ENCODE data around the gene TGM3. TPM values are rescaled to one million over a fixed set of nuclear protein-coding genes. Genes with fewer than 3 reads are reported as not detected.

Gene TGM3
- total RNA-seq, 2 donors from 2014 or later, result 0.23 to 1.8 TPM

DNA sequence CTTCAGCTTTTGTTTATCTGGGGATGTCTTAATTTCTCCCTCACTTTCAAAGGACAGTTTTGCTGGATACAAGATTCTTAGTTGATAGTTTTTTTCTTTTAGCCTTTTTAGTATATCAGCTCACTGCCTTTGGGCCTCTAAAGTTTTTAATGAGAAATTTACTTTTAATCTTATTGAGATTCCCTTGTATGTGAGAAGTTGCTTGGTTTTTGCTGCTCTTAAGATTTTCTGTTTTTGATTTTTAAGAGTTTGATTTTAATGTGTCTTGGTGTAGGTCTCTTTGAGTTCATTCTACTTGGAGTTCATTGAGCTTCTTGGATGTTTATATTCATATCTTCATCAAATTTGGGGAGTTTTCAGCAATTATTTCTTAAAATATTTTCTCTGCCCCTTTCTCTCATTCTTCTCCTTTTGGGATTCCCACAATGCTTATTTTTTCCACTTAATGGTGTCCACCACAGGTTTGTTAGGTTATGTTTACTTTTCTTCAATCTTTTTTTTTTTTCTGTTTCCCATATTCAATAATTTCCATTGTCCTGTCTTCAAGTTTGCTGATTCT, 65.3 kb downstream of the TGM3 start:
- no peaks in the 10 kb centered on the region for H3K4me1 ChIP-seq (replicated peaks)
- DNase-seq (ENCODE audit: low spot score), result no peak
- TF ChIP-seq, protein P1, sequence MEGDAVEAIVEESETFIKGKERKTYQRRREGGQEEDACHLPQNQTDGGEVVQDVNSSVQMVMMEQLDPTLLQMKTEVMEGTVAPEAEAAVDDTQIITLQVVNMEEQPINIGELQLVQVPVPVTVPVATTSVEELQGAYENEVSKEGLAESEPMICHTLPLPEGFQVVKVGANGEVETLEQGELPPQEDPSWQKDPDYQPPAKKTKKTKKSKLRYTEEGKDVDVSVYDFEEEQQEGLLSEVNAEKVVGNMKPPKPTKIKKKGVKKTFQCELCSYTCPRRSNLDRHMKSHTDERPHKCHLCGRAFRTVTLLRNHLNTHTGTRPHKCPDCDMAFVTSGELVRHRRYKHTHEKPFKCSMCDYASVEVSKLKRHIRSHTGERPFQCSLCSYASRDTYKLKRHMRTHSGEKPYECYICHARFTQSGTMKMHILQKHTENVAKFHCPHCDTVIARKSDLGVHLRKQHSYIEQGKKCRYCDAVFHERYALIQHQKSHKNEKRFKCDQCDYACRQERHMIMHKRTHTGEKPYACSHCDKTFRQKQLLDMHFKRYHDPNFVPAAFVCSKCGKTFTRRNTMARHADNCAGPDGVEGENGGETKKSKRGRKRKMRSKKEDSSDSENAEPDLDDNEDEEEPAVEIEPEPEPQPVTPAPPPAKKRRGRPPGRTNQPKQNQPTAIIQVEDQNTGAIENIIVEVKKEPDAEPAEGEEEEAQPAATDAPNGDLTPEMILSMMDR (IDR thresholded peaks at IDR 0.05), result no peak
- no peak for TF ChIP-seq POLR2AphosphoS5 (IDR thresholded peaks at IDR 0.05)
- no peak for TF ChIP-seq POLR2A (IDR thresholded peaks at IDR 0.05)

DNA sequence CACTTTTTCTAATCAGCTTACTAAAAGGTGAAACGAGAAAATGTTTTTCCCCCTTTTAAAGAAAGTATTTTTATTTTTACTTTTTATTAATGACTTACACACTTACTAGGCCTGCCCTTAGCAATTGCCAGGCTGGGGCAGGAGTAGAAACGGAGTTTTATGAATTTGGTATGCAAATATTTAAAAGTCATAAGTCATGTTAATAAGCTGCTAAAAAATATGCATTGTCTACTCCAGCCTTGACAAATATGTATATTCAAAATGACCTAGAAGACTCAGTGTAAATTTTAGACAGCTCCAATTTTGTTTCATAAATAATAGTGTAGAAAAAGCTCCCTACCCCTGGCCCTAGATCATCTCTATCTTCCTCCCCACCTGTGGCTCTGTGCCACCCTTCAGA, 67.4 kb downstream of the TGM3 start:
- Histone ChIP-seq H3K4me1 (replicated peaks) (no peaks in the 10 kb centered on the region), H3K9me3 (no peaks in the 10 kb centered on the region), H3K4me3 (no peak overlapping the region), H3K27me3 (replicated peaks; ENCODE audit: insufficient read depth) (no peaks in the 10 kb centered on the region), H3K27ac (no peak overlapping the region), H3K36me3 (no peaks in the 10 kb centered on the region)
- intact Hi-C loops (cut with DNase I), result no loop called here
- DNase-seq (ENCODE audit: low spot score), result no peak
- TF ChIP-seq, protein P1 (IDR thresholded peaks at IDR 0.05), result no peak
- TF ChIP-seq POLR2AphosphoS5 (IDR thresholded peaks at IDR 0.05) (no peak), POLR2A (IDR thresholded peaks at IDR 0.05) (no peak)
- WGBS, result 69% methylated on average over 2 of the region's 2 CpGs

More for the DNA sequence above, 65.3 kb downstream of the TGM3 start:
- H3K27me3 ChIP-seq (replicated peaks; ENCODE audit: insufficient read depth), result no peaks in the 10 kb centered on the region
- intact Hi-C loops (cut with DNase I), result no loop called here
- H3K4me3 ChIP-seq, result no peak overlapping the region
- H3K27ac ChIP-seq, result no peak overlapping the region
- H3K36me3 ChIP-seq, result no peaks in the 10 kb centered on the region
- no peaks in the 10 kb centered on the region for H3K9me3 ChIP-seq

DNA sequence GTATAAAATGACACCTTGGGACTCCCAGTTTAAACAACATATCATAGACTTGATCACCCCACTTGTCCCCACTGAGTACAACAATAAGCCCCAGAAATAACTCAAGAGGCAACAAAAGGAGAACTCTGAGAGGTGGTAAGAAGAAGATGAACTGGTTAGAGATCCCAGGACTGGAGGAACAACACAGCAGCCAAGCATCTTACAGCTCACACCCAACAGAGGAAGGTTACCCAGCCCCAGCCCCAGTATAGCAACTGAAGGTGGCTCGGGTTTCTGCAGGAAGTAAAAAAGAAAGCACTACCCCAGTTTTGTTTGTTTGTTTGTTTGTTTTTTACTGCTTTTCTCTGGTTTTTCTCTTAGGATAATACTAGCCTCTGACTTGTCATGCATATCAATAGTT, 67.8 kb downstream of the TGM3 start:
- intact Hi-C loops (cut with DNase I), result no loop called here

DNA sequence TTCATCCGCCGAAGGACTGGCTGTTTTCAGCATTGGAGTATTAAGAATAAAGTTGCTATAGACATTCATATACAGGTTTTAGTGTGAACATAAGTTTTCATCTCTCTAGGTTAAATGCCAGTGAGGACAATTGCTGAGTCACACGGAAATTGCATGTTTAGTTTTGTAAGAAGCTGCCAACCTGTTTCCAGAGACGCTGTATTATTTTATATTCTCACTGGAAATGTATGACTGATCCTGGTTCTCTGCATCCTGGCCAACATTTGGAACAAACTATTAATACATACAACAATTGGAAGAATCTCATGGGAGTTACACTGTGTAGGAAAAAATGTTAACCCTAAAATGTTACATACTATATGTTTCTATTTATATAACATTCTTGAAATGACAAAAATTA, 68.2 kb downstream of the TGM3 start:
- no peaks in the 10 kb centered on the region for H3K27me3 ChIP-seq (replicated peaks; ENCODE audit: insufficient read depth)
- H3K4me1 ChIP-seq (replicated peaks), result no peaks in the 10 kb centered on the region
- DNase-seq (ENCODE audit: low spot score), result no peak
- H3K4me3 ChIP-seq, result no peak overlapping the region
- no peak overlapping the region for H3K27ac ChIP-seq
- WGBS, result 55% methylated on average over 4 of the region's 4 CpGs
- H3K9me3 ChIP-seq, result no peaks in the 10 kb centered on the region
- no peaks in the 10 kb centered on the region for H3K36me3 ChIP-seq
- TF ChIP-seq POLR2A (IDR thresholded peaks at IDR 0.05), result no peak
- TF ChIP-seq, protein P1 (IDR thresholded peaks at IDR 0.05), result no peak
- no peak for TF ChIP-seq POLR2AphosphoS5 (IDR thresholded peaks at IDR 0.05)
- intact Hi-C loops (cut with DNase I), result no loop called here

More for the DNA sequence above, 67.8 kb downstream of the TGM3 start:
- Histone ChIP-seq H3K27ac (no peak overlapping the region), H3K27me3 (replicated peaks; ENCODE audit: insufficient read depth) (no peaks in the 10 kb centered on the region), H3K4me3 (no peak overlapping the region), H3K9me3 (no peaks in the 10 kb centered on the region), H3K36me3 (no peaks in the 10 kb centered on the region), H3K4me1 (replicated peaks) (no peaks in the 10 kb centered on the region)
- no peak for DNase-seq (ENCODE audit: low spot score)
- TF ChIP-seq, protein P1 (IDR thresholded peaks at IDR 0.05), result no peak
- WGBS, result 33% methylated on average over 1 of the region's 1 CpG

DNA sequence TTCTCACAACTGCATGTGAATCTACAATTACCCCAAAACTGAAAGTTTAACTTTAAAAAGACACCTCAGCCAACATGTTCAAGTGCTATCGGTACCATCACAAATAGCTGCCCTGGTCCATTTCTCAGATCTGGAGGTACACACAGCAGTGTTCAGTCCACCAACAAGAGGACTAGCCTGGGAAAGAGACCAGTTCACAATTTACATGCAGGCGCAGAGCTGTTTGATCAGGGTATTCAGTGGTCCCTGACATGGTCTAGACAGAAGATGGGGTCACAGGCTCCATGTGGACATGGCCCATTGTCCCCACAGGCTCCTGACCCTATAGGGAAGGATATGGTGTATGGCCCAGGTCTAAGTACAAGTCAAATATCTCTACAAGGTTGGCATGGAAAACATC, 69.3 kb downstream of the TGM3 start:
- intact Hi-C loops (cut with DNase I), result no loop called here
- no peaks in the 10 kb centered on the region for H3K9me3 ChIP-seq
- 98% methylated on average over 2 of the region's 2 CpGs for WGBS
- no peaks in the 10 kb centered on the region for H3K4me1 ChIP-seq (replicated peaks)
- DNase-seq (ENCODE audit: low spot score), result no peak
- TF ChIP-seq, protein P1 (IDR thresholded peaks at IDR 0.05), result no peak
- no peaks in the 10 kb centered on the region for H3K36me3 ChIP-seq
- no peaks in the 10 kb centered on the region for H3K27me3 ChIP-seq (replicated peaks; ENCODE audit: insufficient read depth)
- no peak overlapping the region for H3K27ac ChIP-seq
- H3K4me3 ChIP-seq, result no peak overlapping the region
